Neural cell (in vitro differentiated cells): ENCODE data around the gene PRKCE.

Experiments used
- CTCF ChIP-seq: fragments of 450-650 bp; IDR thresholded peaks from 2 replicates; pipeline ENCODE4 v1.5.1; 2014; ENCODE audit warnings: antibody characterized with exemption, mild to moderate bottlenecking, moderate library complexity; ENCODE audit not compliant: poor library complexity, severe bottlenecking
- EP300 ChIP-seq: fragments of 450-650 bp; conservative IDR thresholded peaks from 2 replicates; pipeline ENCODE4 v1.6.1; 2014; ENCODE audit warnings: antibody characterized with exemption, mild to moderate bottlenecking, moderate library complexity; ENCODE audit not compliant: poor library complexity, severe bottlenecking
- EZH2 ChIP-seq: fragments of 200-600, 300-800 bp; shearing (Covaris generic), sonication (generic); IDR thresholded peaks from 2 replicates; pipeline ENCODE4 v1.6.1; 2014; ENCODE audit warnings: antibody characterized with exemption, low read length, borderline replicate concordance, mild to moderate bottlenecking; ENCODE audit not compliant: insufficient read depth, poor library complexity, severe bottlenecking
- MXI1 ChIP-seq: fragments of 450-650 bp; conservative IDR thresholded peaks from 2 replicates; pipeline ENCODE4 v1.6.1; 2014; ENCODE audit warnings: antibody characterized with exemption, mild to moderate bottlenecking; ENCODE audit not compliant: poor library complexity, severe bottlenecking
- POLR2AphosphoS5 ChIP-seq: IDR thresholded peaks from 2 replicates; pipeline ENCODE4 v1.6.1; 2012
- RAD21 ChIP-seq: fragments of 450-650 bp; conservative IDR thresholded peaks from 2 replicates; pipeline ENCODE4 v1.6.1; 2014; ENCODE audit warnings: antibody characterized with exemption, mild to moderate bottlenecking, moderate library complexity
- REST ChIP-seq: IDR thresholded peaks from 2 replicates; pipeline ENCODE4 v1.6.1; 2012; ENCODE audit warnings: borderline replicate concordance
- TAF1 ChIP-seq: IDR thresholded peaks from 2 replicates; pipeline ENCODE4 v1.6.1; 2012; ENCODE audit warnings: low read depth

DNA sequence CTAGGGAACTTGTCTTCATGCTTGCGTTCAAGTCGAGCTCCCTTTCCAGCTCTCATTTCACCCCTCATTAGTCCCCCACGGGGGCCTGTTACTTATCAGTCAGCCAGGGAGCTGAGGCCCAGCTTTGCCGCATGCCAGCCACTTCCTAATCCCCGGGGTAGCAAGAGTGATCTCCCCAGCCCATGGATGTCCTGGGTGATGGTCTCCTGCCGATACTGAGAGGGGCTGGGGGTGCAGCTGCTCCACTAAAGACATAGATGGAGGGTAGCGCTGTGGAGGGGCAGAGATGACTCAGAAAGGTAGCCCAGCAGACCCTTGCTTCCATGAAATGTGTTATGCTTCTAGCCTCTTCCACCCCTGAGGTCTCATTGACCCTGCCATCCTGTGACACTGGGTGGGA lies 331.7 kb downstream of the PRKCE start:
- no peak for TF ChIP-seq CTCF
- no peak for TF ChIP-seq EZH2
- TF ChIP-seq TAF1, result no peak
- no peak for TF ChIP-seq REST
- TF ChIP-seq EP300, result no peak
- no peak for TF ChIP-seq POLR2AphosphoS5
- no peak for TF ChIP-seq RAD21
- TF ChIP-seq MXI1, result no peak
